GM23248 (cell line): ENCODE data around the gene GNB1.

Experiments
- EZH2 ChIP-seq: fragments of 200-600 bp; sonication (generic); IDR thresholded peaks from 2 replicates; pipeline ENCODE4 v1.6.1; 2018; ENCODE audit warnings: antibody characterized with exemption, mild to moderate bottlenecking; ENCODE audit not compliant: insufficient read depth, poor library complexity, severe bottlenecking
- EZH2phosphoT487 ChIP-seq: fragments of 200-600 bp; sonication (generic); IDR thresholded peaks from 2 replicates; pipeline ENCODE4 v1.6.1; 2018; ENCODE audit warnings: antibody characterized with exemption, moderate library complexity, mild to moderate bottlenecking, low read depth; ENCODE audit not compliant: insufficient read depth

- no peak for TF ChIP-seq EZH2
- TF ChIP-seq EZH2phosphoT487 = no peak
These were observed 34.0 kb upstream of the GNB1 start for GRCh38 chr1:1924849-1925248.
